ENCODE measurements around the gene TCEANC.

The TCEANC gene

GRCh38 chrX:13698432-13698831, 45.5 kb downstream of the TCEANC start (continued):
- TF ChIP-seq ZNF707 (tag by site-specific recombination; IDR thresholded peaks at IDR 0.05), result no peak
- no peak for TF ChIP-seq ZNF514 (tag by site-specific recombination; IDR thresholded peaks at IDR 0.05)
- peak; percentile 32; the same call in 1 of the 2 replicates for TF ChIP-seq FEZF1 (tag by site-specific recombination; IDR thresholded peaks at IDR 0.05)
- TF ChIP-seq ZNF785 (tag by site-specific recombination; IDR thresholded peaks at IDR 0.05), result no peak
- peak; percentile 60; the same call in 1 of the 2 replicates for TF ChIP-seq OSR2 (tag by site-specific recombination; IDR thresholded peaks at IDR 0.05)
- TF ChIP-seq, protein P1, sequence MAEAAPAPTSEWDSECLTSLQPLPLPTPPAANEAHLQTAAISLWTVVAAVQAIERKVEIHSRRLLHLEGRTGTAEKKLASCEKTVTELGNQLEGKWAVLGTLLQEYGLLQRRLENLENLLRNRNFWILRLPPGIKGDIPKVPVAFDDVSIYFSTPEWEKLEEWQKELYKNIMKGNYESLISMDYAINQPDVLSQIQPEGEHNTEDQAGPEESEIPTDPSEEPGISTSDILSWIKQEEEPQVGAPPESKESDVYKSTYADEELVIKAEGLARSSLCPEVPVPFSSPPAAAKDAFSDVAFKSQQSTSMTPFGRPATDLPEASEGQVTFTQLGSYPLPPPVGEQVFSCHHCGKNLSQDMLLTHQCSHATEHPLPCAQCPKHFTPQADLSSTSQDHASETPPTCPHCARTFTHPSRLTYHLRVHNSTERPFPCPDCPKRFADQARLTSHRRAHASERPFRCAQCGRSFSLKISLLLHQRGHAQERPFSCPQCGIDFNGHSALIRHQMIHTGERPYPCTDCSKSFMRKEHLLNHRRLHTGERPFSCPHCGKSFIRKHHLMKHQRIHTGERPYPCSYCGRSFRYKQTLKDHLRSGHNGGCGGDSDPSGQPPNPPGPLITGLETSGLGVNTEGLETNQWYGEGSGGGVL (tag by site-specific recombination; IDR thresholded peaks at IDR 0.05), result no peak
- TF ChIP-seq ZNF114 (tag by site-specific recombination; IDR thresholded peaks at IDR 0.05), result no peak

DNA sequence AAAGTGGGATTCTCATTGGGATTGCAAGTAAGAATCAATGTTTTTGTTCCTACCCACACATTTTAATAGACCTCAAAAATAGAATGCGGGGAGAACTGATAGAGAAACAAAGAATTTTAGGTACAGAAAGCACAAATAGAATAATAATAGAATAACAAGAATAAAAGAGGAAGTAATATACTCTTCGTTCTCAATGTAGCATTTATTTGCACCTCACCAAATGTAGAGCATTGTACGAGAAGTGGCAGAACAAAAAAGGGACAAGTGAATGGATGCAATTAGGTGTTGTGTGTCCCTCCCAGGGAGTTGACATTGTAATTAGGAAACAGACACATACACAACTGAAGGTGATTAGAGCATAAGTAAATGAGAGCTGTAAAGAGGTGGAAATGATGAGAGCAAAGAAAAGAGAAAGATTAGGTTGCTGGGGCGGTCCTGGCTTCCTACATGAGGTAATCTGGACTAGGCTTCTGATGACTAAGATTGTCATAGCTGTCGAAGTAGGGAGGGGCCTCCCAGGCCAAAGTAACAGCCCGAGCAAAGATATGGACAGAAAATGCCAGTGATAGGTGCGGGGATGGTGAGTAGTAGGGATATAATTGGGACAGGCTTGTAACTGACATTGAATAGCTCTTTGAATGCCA, 46.4 kb downstream of the TCEANC start:
- H3K4me3 ChIP-seq (ENCODE audit: low read depth, low read length), result no peak overlapping the region
- H3K4me1 ChIP-seq (ENCODE audit: control insufficient read depth, insufficient read depth, low read length), result peaks cover 7% of the 10 kb centered on the region
- ChIA-PET POLR2A (interaction anchor here (1.1 to 2.3 kb wide), 5 partner anchors 9 to 35 kb away, joined by 3 to 9 read pairs (median 8); partner anchors contain the start of genes OFD1, RAB9A and TRAPPC2), CTCF (interaction anchor here (0.6 to 1.8 kb wide), 4 partner anchors 30 to 523 kb away, joined by 3 to 5 read pairs (median 4); no protein-coding TSS in a partner anchor)
- no peak overlapping the region for H3K27ac ChIP-seq (ENCODE audit: extremely low read depth, low read depth, low read length)
- H3K36me3 ChIP-seq (ENCODE audit: control insufficient read depth in 2 of 2, insufficient read depth in 1 of 2, low read length in 2 of 2), result peaks cover 13 to 14% of the 10 kb centered on the region in 2 experiments
- H3K9me3 ChIP-seq (ENCODE audit: control insufficient read depth, insufficient read depth, low read depth, low read length), result no peaks in the 10 kb centered on the region
- TF ChIP-seq GLIS1 (tag by site-specific recombination; IDR thresholded peaks at IDR 0.05) (peak; percentile 27; the same call in 1 of the 2 replicates), SP7 (tag by site-specific recombination; IDR thresholded peaks at IDR 0.05) (peak; percentile 95), ZNF707 (tag by site-specific recombination; IDR thresholded peaks at IDR 0.05) (no peak), TSHZ1 (tag by site-specific recombination; IDR thresholded peaks at IDR 0.05; ENCODE audit: borderline replicate concordance) (no peak), ZNF600 (tag by site-specific recombination; IDR thresholded peaks at IDR 0.05) (peak; percentile 94), YY2 (tag by site-specific recombination; IDR thresholded peaks at IDR 0.05) (no peak), ZNF341 (tag by site-specific recombination; IDR thresholded peaks at IDR 0.05; ENCODE audit: low read depth) (peak; percentile 65), ZNF391 (tag by site-specific recombination; IDR thresholded peaks at IDR 0.05; ENCODE audit: borderline replicate concordance, low read depth) (no peak), INSM2 (tag by site-specific recombination; IDR thresholded peaks at IDR 0.05) (0 out of 2 replicates have a peak, but pooled peaks have one; percentile 38), ZFP37 (tag by site-specific recombination; IDR thresholded peaks at IDR 0.05) (0 out of 2 replicates have a peak, but pooled peaks have one; percentile 22), ZXDB (tag by site-specific recombination; IDR thresholded peaks at IDR 0.05) (0 out of 2 replicates have a peak, but pooled peaks have one; percentile 41), KLF1 (tag by site-specific recombination; IDR thresholded peaks at IDR 0.05) (peak; percentile 80), OSR2 (tag by site-specific recombination; IDR thresholded peaks at IDR 0.05) (peak; percentile 80), PRDM1 (tag by site-specific recombination; IDR thresholded peaks at IDR 0.05) (peak; percentile 75), ZNF366 (tag by site-specific recombination; conservative IDR thresholded peaks at IDR 0.05) (peak; percentile 73)
- TF ChIP-seq, protein P2, sequence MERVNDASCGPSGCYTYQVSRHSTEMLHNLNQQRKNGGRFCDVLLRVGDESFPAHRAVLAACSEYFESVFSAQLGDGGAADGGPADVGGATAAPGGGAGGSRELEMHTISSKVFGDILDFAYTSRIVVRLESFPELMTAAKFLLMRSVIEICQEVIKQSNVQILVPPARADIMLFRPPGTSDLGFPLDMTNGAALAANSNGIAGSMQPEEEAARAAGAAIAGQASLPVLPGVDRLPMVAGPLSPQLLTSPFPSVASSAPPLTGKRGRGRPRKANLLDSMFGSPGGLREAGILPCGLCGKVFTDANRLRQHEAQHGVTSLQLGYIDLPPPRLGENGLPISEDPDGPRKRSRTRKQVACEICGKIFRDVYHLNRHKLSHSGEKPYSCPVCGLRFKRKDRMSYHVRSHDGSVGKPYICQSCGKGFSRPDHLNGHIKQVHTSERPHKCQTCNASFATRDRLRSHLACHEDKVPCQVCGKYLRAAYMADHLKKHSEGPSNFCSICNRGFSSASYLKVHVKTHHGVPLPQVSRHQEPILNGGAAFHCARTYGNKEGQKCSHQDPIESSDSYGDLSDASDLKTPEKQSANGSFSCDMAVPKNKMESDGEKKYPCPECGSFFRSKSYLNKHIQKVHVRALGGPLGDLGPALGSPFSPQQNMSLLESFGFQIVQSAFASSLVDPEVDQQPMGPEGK (tag by site-specific recombination; IDR thresholded peaks at IDR 0.05), result 0 out of 2 replicates have a peak, but pooled peaks have one; percentile 13
- TF ChIP-seq, protein P3, sequence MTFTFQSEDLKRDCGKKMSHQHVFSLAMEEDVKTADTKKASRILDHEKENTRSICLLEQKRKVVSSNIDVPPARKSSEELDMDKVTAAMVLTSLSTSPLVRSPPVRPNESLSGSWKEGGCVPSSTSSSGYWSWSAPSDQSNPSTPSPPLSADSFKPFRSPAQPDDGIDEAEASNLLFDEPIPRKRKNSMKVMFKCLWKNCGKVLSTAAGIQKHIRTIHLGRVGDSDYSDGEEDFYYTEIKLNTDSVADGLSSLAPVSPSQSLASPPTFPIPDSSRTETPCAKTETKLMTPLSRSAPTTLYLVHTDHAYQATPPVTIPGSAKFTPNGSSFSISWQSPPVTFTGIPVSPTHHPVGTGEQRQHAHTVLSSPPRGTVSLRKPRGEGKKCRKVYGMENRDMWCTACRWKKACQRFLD (tag by site-specific recombination; IDR thresholded peaks at IDR 0.05), result no peak
- TF ChIP-seq, protein P4, sequence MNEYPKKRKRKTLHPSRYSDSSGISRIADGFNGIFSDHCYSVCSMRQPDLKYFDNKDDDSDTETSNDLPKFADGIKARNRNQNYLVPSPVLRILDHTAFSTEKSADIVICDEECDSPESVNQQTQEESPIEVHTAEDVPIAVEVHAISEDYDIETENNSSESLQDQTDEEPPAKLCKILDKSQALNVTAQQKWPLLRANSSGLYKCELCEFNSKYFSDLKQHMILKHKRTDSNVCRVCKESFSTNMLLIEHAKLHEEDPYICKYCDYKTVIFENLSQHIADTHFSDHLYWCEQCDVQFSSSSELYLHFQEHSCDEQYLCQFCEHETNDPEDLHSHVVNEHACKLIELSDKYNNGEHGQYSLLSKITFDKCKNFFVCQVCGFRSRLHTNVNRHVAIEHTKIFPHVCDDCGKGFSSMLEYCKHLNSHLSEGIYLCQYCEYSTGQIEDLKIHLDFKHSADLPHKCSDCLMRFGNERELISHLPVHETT (tag by site-specific recombination; IDR thresholded peaks at IDR 0.05), result 0 out of 2 replicates have a peak, but pooled peaks have one; percentile 43
